ENCODE results near the gene ABHD12. TPM values are rescaled to one million over a fixed set of nuclear protein-coding genes. Genes with fewer than 3 reads are reported as not detected.

The ABHD12 gene
- total and polyA plus RNA-seq, 2 donors (not counting 1 experiment from before 2014, with no cell fraction given), result 79.1 to 84.6 TPM

- H3K27me3 ChIP-seq (ENCODE audit: control insufficient read depth, insufficient read depth, low read length), result no peaks in the 10 kb centered on the region
- H3K27ac ChIP-seq (ENCODE audit: insufficient read depth, low read length), result no peak overlapping the region
- no peak overlapping the region for H2AFZ ChIP-seq (ENCODE audit: low read length)
- H4K20me1 ChIP-seq (ENCODE audit: control insufficient read depth, extremely low read depth, insufficient read depth, low read length), result no peaks in the 10 kb centered on the region
- no peak overlapping the region for H3K9ac ChIP-seq (ENCODE audit: insufficient read depth, low read length)
- H3K9me3 ChIP-seq (ENCODE audit: control insufficient read depth, insufficient read depth, low read depth, low read length), result no peaks in the 10 kb centered on the region
- no peaks in the 10 kb centered on the region for H3K79me2 ChIP-seq (ENCODE audit: control insufficient read depth, insufficient read depth, low read length)
- H3K36me3 ChIP-seq (ENCODE audit: control insufficient read depth, insufficient read depth, low read length), result peaks cover 28% of the 10 kb centered on the region
- no peak overlapping the region for H3K4me2 ChIP-seq (ENCODE audit: extremely low read depth, insufficient read depth, low read length)
- DNase-seq (ENCODE audit: low read depth in 2 of 2), result no peak
- no peak overlapping the region for H3K4me3 ChIP-seq (replicated peaks in 1 of 4; ENCODE audit: control extremely low read depth in 1 of 4, insufficient read depth in 1 of 4, low read depth in 3 of 4, low read length in 4 of 4)
- peaks cover 18% of the 10 kb centered on the region for H3K4me1 ChIP-seq (ENCODE audit: control insufficient read depth, extremely low read depth, insufficient read depth, low read length)
- TF ChIP-seq EZH2 (IDR thresholded peaks at IDR 0.05; ENCODE audit: low read length, missing control alignments) (no peak), CTCF (conservative IDR thresholded peaks at IDR 0.05 in 1 of 2, IDR thresholded peaks at IDR 0.05 in 1 of 2; ENCODE audit: low read depth in 1 of 2, low read length in 2 of 2) (no peak)
Observed at GRCh38 chr20:25295386-25296093, 95.1 kb downstream of the ABHD12 start.

GRCh38 chr20:25294459-25295385 is 95.9 kb downstream of the ABHD12 start:
- peak; percentile 55 to 60 for DNase-seq (ENCODE audit: low read depth in 2 of 2)
- Histone ChIP-seq H3K4me1 (ENCODE audit: control insufficient read depth, extremely low read depth, insufficient read depth, low read length) (peaks cover 10% of the 10 kb centered on the region), H3K4me3 (replicated peaks in 1 of 4; ENCODE audit: control extremely low read depth in 1 of 4, insufficient read depth in 1 of 4, low read depth in 3 of 4, low read length in 4 of 4) (no peak overlapping the region), H3K27ac (ENCODE audit: insufficient read depth, low read length) (no peak overlapping the region), H3K27me3 (ENCODE audit: control insufficient read depth, insufficient read depth, low read length) (no peaks in the 10 kb centered on the region), H4K20me1 (ENCODE audit: control insufficient read depth, extremely low read depth, insufficient read depth, low read length) (no peaks in the 10 kb centered on the region), H3K4me2 (ENCODE audit: extremely low read depth, insufficient read depth, low read length) (no peak overlapping the region), H3K36me3 (ENCODE audit: control insufficient read depth, insufficient read depth, low read length) (peaks cover 26% of the 10 kb centered on the region), H2AFZ (ENCODE audit: low read length) (no peak overlapping the region), H3K9ac (ENCODE audit: insufficient read depth, low read length) (no peak overlapping the region), H3K79me2 (ENCODE audit: control insufficient read depth, insufficient read depth, low read length) (no peaks in the 10 kb centered on the region), H3K9me3 (ENCODE audit: control insufficient read depth, insufficient read depth, low read depth, low read length) (no peaks in the 10 kb centered on the region)
- peak; percentile 92 to 94 for TF ChIP-seq CTCF (conservative IDR thresholded peaks at IDR 0.05 in 1 of 2, IDR thresholded peaks at IDR 0.05 in 1 of 2; ENCODE audit: low read depth in 1 of 2, low read length in 2 of 2)
- no peak for TF ChIP-seq EZH2 (IDR thresholded peaks at IDR 0.05; ENCODE audit: low read length, missing control alignments)

GRCh38 chr20:25293910-25294458 is 96.7 kb downstream of the ABHD12 start:
- Histone ChIP-seq H3K9ac (ENCODE audit: insufficient read depth, low read length) (no peak overlapping the region), H3K79me2 (ENCODE audit: control insufficient read depth, insufficient read depth, low read length) (no peaks in the 10 kb centered on the region), H3K4me1 (ENCODE audit: control insufficient read depth, extremely low read depth, insufficient read depth, low read length) (peaks cover 9% of the 10 kb centered on the region), H3K4me2 (ENCODE audit: extremely low read depth, insufficient read depth, low read length) (no peak overlapping the region), H3K36me3 (ENCODE audit: control insufficient read depth, insufficient read depth, low read length) (peaks cover 28% of the 10 kb centered on the region), H3K27ac (ENCODE audit: insufficient read depth, low read length) (no peak overlapping the region), H3K27me3 (ENCODE audit: control insufficient read depth, insufficient read depth, low read length) (no peaks in the 10 kb centered on the region), H3K4me3 (replicated peaks in 1 of 4; ENCODE audit: control extremely low read depth in 1 of 4, insufficient read depth in 1 of 4, low read depth in 3 of 4, low read length in 4 of 4) (no peak overlapping the region), H3K9me3 (ENCODE audit: control insufficient read depth, insufficient read depth, low read depth, low read length) (no peaks in the 10 kb centered on the region), H4K20me1 (ENCODE audit: control insufficient read depth, extremely low read depth, insufficient read depth, low read length) (no peaks in the 10 kb centered on the region), H2AFZ (ENCODE audit: low read length) (no peak overlapping the region)
- DNase-seq (ENCODE audit: low read depth in 2 of 2), result no peak
- TF ChIP-seq CTCF (conservative IDR thresholded peaks at IDR 0.05 in 1 of 2, IDR thresholded peaks at IDR 0.05 in 1 of 2; ENCODE audit: low read depth in 1 of 2, low read length in 2 of 2) (no peak), EZH2 (IDR thresholded peaks at IDR 0.05; ENCODE audit: low read length, missing control alignments) (no peak)
